Activated CD8-positive, alpha-beta T cell treated with anti-CD3 and anti-CD28 coated beads for 36 hours (primary cell): ENCODE results near the gene MRFAP1L1. TPM values are rescaled to one million over a fixed set of nuclear protein-coding genes. Genes with fewer than 3 reads are reported as not detected.

Source experiments
- ATAC-seq: fragments of 200-7000 bp; cut with Tn5 transposase; one replicate; pipeline ENCODE4 v1.10.0; 2021; ENCODE audit warnings: mild to moderate bottlenecking, moderate library complexity
- CTCF ChIA-PET: fragments of 350-600 bp; sonication (Branson Sonifier 250); formaldehyde crosslinking; loops from one replicate; lab custom pipeline; 2021; ENCODE audit warnings: antibody characterized with exemption; lab: Charles Lee
- POLR2A ChIA-PET: fragments of 350-600 bp; sonication (Branson Sonifier 250); formaldehyde crosslinking; loops from one replicate; lab custom pipeline; 2021; ENCODE audit warnings: antibody characterized with exemption; lab: Charles Lee
- DNase-seq: peaks from one replicate; pipeline ENCODE4 v3.0.0-alpha.2; 2020
- H3K27ac Mint-ChIP-seq: one replicate; pipeline ENCODE4 v1.8.0; 2021; ENCODE audit warnings: mild to moderate bottlenecking, mixed read lengths
- H3K27me3 Mint-ChIP-seq: one replicate; pipeline ENCODE4 v1.8.0; 2021; ENCODE audit warnings: mixed read lengths
- H3K36me3 Mint-ChIP-seq: one replicate; pipeline ENCODE4 v1.8.0; 2021; ENCODE audit warnings: low read depth, mixed read lengths
- H3K4me1 Mint-ChIP-seq: one replicate; pipeline ENCODE4 v1.8.0; 2021; ENCODE audit warnings: low read depth, mixed read lengths
- H3K4me3 Mint-ChIP-seq: one replicate; pipeline ENCODE4 v1.8.0; 2021; ENCODE audit warnings: mild to moderate bottlenecking, moderate library complexity, mixed read lengths
- H3K9me3 Mint-ChIP-seq: one replicate; pipeline ENCODE4 v1.8.0; 2021; ENCODE audit warnings: mixed read lengths
- intact Hi-C: fragments of 100-400 bp; cut with micrococcal nuclease; formaldehyde crosslinking; loops from one replicate; pipeline ENCODE4 v1.10.0; 2022
- total RNA-seq, 2 experiments: library from RNA; stranded (reverse); gene quantifications; one replicate each; pipeline ENCODE4 v1.2.3, GENCODE V29; 2021
- TF ChIP-seq, protein P1 (sequence below): fragments of 200-600 bp; IDR thresholded peaks from one replicate; pipeline ENCODE4 v1.8.0; 2022; ENCODE audit warnings: antibody characterized with exemption, mild to moderate bottlenecking

MRFAP1L1 gene
- total RNA-seq, 2 experiments from 2014 or later, result 36.7 to 39.2 TPM

DNA sequence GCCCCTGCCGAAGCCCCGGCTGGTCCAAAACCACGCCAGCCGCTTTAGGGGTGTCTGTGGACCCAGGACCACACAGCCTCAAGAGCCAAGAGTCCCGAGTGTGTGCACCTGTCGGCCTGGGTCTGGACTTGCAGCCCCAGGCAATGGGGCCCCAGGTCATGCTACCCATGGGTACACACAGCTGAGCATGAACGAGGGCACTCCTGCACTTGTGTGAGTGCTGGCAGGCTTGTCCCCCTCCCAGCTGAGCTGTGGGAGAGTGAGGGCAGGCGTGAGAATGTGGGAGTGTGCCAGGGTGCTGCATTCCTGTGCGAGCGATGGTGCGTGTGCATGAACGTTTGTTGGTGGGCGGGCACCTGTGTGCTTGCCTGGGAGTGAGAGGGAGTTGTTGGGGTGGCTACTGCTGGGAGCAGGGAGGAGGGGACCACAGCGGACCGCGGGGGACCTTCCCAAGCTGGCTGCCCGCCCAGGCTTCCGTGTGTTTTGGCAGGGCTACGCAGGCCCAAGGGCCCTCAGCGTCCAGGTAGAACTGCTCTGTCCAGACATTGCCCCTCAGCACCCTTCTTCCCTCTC lies 37.1 kb upstream of the MRFAP1L1 start:
- no peaks in the 10 kb centered on the region for H3K27me3 Mint-ChIP-seq
- intact Hi-C loops, result no loop called here
- H3K9me3 Mint-ChIP-seq, result no peaks in the 10 kb centered on the region
- ChIA-PET CTCF (no interaction called here), POLR2A (no interaction called here)
- H3K4me1 Mint-ChIP-seq, result peaks cover 13% of the 10 kb centered on the region
- DNase-seq, result no peak
- H3K27ac Mint-ChIP-seq, result no peak overlapping the region
- no peaks in the 10 kb centered on the region for H3K36me3 Mint-ChIP-seq
- no peak overlapping the region for H3K4me3 Mint-ChIP-seq
- no peak for ATAC-seq
- TF ChIP-seq, protein P1, sequence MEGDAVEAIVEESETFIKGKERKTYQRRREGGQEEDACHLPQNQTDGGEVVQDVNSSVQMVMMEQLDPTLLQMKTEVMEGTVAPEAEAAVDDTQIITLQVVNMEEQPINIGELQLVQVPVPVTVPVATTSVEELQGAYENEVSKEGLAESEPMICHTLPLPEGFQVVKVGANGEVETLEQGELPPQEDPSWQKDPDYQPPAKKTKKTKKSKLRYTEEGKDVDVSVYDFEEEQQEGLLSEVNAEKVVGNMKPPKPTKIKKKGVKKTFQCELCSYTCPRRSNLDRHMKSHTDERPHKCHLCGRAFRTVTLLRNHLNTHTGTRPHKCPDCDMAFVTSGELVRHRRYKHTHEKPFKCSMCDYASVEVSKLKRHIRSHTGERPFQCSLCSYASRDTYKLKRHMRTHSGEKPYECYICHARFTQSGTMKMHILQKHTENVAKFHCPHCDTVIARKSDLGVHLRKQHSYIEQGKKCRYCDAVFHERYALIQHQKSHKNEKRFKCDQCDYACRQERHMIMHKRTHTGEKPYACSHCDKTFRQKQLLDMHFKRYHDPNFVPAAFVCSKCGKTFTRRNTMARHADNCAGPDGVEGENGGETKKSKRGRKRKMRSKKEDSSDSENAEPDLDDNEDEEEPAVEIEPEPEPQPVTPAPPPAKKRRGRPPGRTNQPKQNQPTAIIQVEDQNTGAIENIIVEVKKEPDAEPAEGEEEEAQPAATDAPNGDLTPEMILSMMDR, result no peak

DNA sequence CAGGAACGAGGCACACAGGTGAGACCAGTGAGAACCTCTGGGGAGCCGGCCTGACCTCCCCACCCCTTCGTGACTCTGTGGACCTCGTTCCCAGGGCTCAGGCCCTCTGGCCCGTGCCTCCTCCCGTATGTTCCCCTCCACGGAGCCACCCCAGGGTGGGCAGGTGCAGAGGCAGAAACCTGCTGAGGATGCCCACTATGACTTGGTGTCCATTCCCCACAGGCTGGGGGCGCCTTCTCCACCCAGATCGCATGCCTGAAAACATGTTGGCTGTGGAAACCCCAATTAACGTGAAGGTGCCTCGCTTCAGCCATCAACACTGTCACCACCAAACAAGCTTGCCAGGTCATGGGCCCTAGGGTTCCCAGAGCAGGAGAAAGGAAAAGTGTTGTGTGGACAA lies 33.3 kb upstream of the MRFAP1L1 start:
- no peak for ATAC-seq
- intact Hi-C loops, result no loop called here
- Mint-ChIP-seq H3K4me1 (peaks cover 4% of the 10 kb centered on the region), H3K27ac (no peak overlapping the region), H3K4me3 (no peak overlapping the region), H3K9me3 (no peaks in the 10 kb centered on the region), H3K27me3 (peaks cover 2% of the 10 kb centered on the region), H3K36me3 (no peaks in the 10 kb centered on the region)
- CTCF ChIA-PET, result interaction anchor here (0.8 to 1.0 kb wide), 2 partner anchors 23 to 130 kb away, joined by 4 to 9 read pairs; no protein-coding TSS in a partner anchor
- DNase-seq, result no peak
- TF ChIP-seq, protein P1, result no peak
- POLR2A ChIA-PET, result no interaction called here

DNA sequence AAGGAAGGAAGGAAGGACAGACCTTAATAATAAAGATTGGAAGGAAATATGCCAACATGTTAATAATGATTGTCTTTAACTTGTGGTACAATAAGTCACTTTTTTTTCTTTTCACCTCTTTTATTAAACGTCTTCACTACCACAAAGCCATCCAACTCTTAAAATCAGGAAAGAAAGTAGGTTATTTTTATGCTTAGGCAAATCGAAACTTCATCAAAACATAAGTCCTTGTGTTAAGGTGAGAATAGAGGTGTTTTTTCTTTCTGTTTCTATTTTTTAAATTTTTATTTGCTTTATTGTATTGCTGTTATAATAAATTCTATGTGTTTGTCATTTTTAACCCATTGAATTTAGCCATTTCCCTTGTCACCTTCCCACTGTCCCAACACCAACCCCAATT lies 32.8 kb upstream of the MRFAP1L1 start:
- CTCF ChIA-PET, result interaction anchor here (1.0 kb wide), 1 partner anchor 131 kb away, joined by 9 read pairs; no protein-coding TSS in a partner anchor
- intact Hi-C loops, result no loop called here
- H3K36me3 Mint-ChIP-seq, result no peaks in the 10 kb centered on the region
- no peaks in the 10 kb centered on the region for H3K9me3 Mint-ChIP-seq
- no peak overlapping the region for H3K27ac Mint-ChIP-seq
- TF ChIP-seq, protein P1, result no peak
- peaks cover 4% of the 10 kb centered on the region for H3K4me1 Mint-ChIP-seq
- no peak overlapping the region for H3K4me3 Mint-ChIP-seq
- POLR2A ChIA-PET, result no interaction called here
- DNase-seq (no peak), ATAC-seq (no peak)
- peaks cover 2% of the 10 kb centered on the region for H3K27me3 Mint-ChIP-seq

DNA sequence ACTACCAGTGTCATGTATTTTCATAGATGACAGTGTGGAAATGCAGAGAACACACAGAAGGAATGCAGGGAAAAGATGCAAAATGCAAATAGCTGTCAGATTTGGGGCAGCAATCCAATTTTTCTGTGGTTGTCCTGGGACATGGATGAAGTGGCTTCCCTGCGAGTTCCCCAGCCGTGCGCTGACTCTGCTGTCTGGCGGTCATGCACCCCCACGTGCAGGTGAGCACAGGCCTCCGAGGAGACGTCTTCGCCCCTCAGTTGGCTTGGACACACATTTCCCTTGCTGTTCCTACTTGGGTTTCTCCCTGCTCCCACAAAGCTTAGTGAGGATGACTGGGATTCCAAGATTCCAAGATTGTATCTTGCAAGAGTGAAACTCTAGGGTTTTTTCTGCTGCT lies 30.7 kb upstream of the MRFAP1L1 start:
- ATAC-seq, result no peak
- no peak overlapping the region for H3K4me3 Mint-ChIP-seq
- no peaks in the 10 kb centered on the region for H3K9me3 Mint-ChIP-seq
- peaks cover 2% of the 10 kb centered on the region for H3K27me3 Mint-ChIP-seq
- H3K4me1 Mint-ChIP-seq, result peaks cover 4% of the 10 kb centered on the region
- H3K27ac Mint-ChIP-seq, result no peak overlapping the region
- ChIA-PET CTCF (no interaction called here), POLR2A (interaction anchor here (0.6 kb wide), 1 partner anchor 22 kb away, joined by 3 read pairs; no protein-coding TSS in a partner anchor)
- DNase-seq, result no peak
- intact Hi-C loops, result no loop called here
- no peaks in the 10 kb centered on the region for H3K36me3 Mint-ChIP-seq
- TF ChIP-seq, protein P1, result no peak

DNA sequence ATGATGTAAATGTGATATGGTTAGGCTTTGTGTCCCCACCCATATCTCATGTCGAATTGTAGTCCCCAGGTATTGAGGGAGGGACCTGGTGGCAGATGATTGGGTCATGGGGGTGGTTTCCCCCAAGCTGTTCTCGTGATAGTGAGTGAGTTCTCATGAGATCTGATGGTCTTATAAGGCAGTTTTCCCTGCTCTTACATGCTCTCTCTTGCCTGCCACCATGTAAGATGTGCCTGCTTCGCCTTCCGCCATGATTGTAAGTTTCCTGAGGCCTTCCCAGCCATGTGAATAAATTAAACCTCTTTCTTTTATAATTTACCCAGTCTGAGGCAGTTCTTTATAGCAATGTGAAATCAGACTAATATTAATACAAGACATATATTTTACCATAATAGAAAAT lies 30.3 kb upstream of the MRFAP1L1 start:
- Mint-ChIP-seq H3K27ac (no peak overlapping the region), H3K4me1 (peaks cover 4% of the 10 kb centered on the region), H3K9me3 (no peaks in the 10 kb centered on the region), H3K27me3 (peaks cover 2% of the 10 kb centered on the region), H3K36me3 (no peaks in the 10 kb centered on the region), H3K4me3 (no peak overlapping the region)
- TF ChIP-seq, protein P1, result no peak
- ChIA-PET POLR2A (no interaction called here), CTCF (no interaction called here)
- intact Hi-C loops, result no loop called here
- DNase-seq (no peak), ATAC-seq (no peak)
